Neural cell (in vitro differentiated cells): ENCODE measurements around the gene RBBP8NL. TPM values are rescaled to one million over a fixed set of nuclear protein-coding genes. Genes with fewer than 3 reads are reported as not detected.

Experiments used
- H2AFZ ChIP-seq: fragments of 200-600, 300-800 bp; sonication (generic), shearing (Covaris generic); 2 replicates; pipeline ENCODE4 v1.6.0; 2014; ENCODE audit warnings: low read depth, mild to moderate bottlenecking, antibody characterized with exemption, low read length, moderate library complexity
- H3F3A ChIP-seq: fragments of 200-600 bp; shearing (Covaris generic); 2 replicates; pipeline ENCODE4 v1.6.1; 2016; ENCODE audit warnings: mild to moderate bottlenecking, moderate library complexity, mixed read lengths, antibody characterized with exemption, low read length; ENCODE audit not compliant: insufficient read depth, poor library complexity, severe bottlenecking
- H3K27ac ChIP-seq: fragments of 200-600, 300-800 bp; sonication (generic), shearing (Covaris generic); 2 replicates; pipeline ENCODE4 v1.5.1; 2014; ENCODE audit warnings: mild to moderate bottlenecking, low read length, moderate library complexity
- H3K27me3 ChIP-seq: fragments of 300-800, 200-600 bp; sonication (generic), shearing (Covaris generic); 2 replicates; pipeline ENCODE4 v1.6.0; 2014; ENCODE audit warnings: mild to moderate bottlenecking, low read depth, low read length, moderate library complexity; ENCODE audit not compliant: insufficient read depth
- H3K36me3 ChIP-seq: fragments of 300-800, 200-600 bp; sonication (generic), shearing (Covaris generic); 2 replicates; pipeline ENCODE4 v1.5.1; 2014; ENCODE audit warnings: mild to moderate bottlenecking, antibody characterized with exemption, low read length, moderate library complexity; ENCODE audit not compliant: insufficient read depth
- H3K4me2 ChIP-seq: fragments of 300-800, 200-600 bp; sonication (generic), shearing (Covaris generic); 2 replicates; pipeline ENCODE4 v1.6.0; 2014; ENCODE audit warnings: mild to moderate bottlenecking, low read length
- H3K4me3 ChIP-seq: fragments of 300-800, 200-600 bp; sonication (generic), shearing (Covaris generic); 2 replicates; pipeline ENCODE4 v1.5.1; 2014; ENCODE audit warnings: mild to moderate bottlenecking, low read length, moderate library complexity
- H3K79me2 ChIP-seq: fragments of 200-600 bp; shearing (Covaris generic); replicated peaks from 2 replicates; pipeline ENCODE4 v1.6.0; 2014; ENCODE audit warnings: mild to moderate bottlenecking, low read length, moderate library complexity; ENCODE audit not compliant: insufficient read depth
- H3K9ac ChIP-seq: fragments of 300-800, 200-600 bp; sonication (generic), shearing (Covaris generic); 2 replicates; pipeline ENCODE4 v1.6.1; 2016; ENCODE audit warnings: mild to moderate bottlenecking, low read length, mixed read lengths
- H3K9me2 ChIP-seq: fragments of 200-600 bp; shearing (Covaris generic); 2 replicates; pipeline ENCODE4 v1.6.1; 2016; ENCODE audit warnings: mild to moderate bottlenecking, low read length, mixed read lengths; ENCODE audit not compliant: insufficient read depth
- H3K9me3 ChIP-seq: fragments of 200-600, 300-800 bp; sonication (generic), shearing (Covaris generic); 2 replicates; pipeline ENCODE4 v1.6.1; 2016; ENCODE audit warnings: mild to moderate bottlenecking, mixed run types, low read length, moderate library complexity, mixed read lengths
- H4K20me1 ChIP-seq: fragments of 200-600 bp; shearing (Covaris generic); 2 replicates; pipeline ENCODE4 v1.6.1; 2016; ENCODE audit warnings: mild to moderate bottlenecking, mixed run types; ENCODE audit not compliant: insufficient read depth
- CTCF ChIP-seq: fragments of 450-650 bp; IDR thresholded peaks from 2 replicates; pipeline ENCODE4 v1.5.1; 2014; ENCODE audit warnings: antibody characterized with exemption, mild to moderate bottlenecking, moderate library complexity; ENCODE audit not compliant: poor library complexity, severe bottlenecking
- EP300 ChIP-seq: fragments of 450-650 bp; conservative IDR thresholded peaks from 2 replicates; pipeline ENCODE4 v1.6.1; 2014; ENCODE audit warnings: antibody characterized with exemption, mild to moderate bottlenecking, moderate library complexity; ENCODE audit not compliant: poor library complexity, severe bottlenecking
- EZH2 ChIP-seq: fragments of 200-600, 300-800 bp; shearing (Covaris generic), sonication (generic); IDR thresholded peaks from 2 replicates; pipeline ENCODE4 v1.6.1; 2014; ENCODE audit warnings: antibody characterized with exemption, low read length, borderline replicate concordance, mild to moderate bottlenecking; ENCODE audit not compliant: insufficient read depth, poor library complexity, severe bottlenecking
- MXI1 ChIP-seq: fragments of 450-650 bp; conservative IDR thresholded peaks from 2 replicates; pipeline ENCODE4 v1.6.1; 2014; ENCODE audit warnings: antibody characterized with exemption, mild to moderate bottlenecking; ENCODE audit not compliant: poor library complexity, severe bottlenecking
- POLR2AphosphoS5 ChIP-seq: IDR thresholded peaks from 2 replicates; pipeline ENCODE4 v1.6.1; 2012
- RAD21 ChIP-seq: fragments of 450-650 bp; conservative IDR thresholded peaks from 2 replicates; pipeline ENCODE4 v1.6.1; 2014; ENCODE audit warnings: antibody characterized with exemption, mild to moderate bottlenecking, moderate library complexity
- REST ChIP-seq: IDR thresholded peaks from 2 replicates; pipeline ENCODE4 v1.6.1; 2012; ENCODE audit warnings: borderline replicate concordance
- SMC3 ChIP-seq: fragments of 450-650 bp; conservative IDR thresholded peaks from 2 replicates; pipeline ENCODE4 v1.6.1; 2014; ENCODE audit warnings: antibody characterized with exemption, mild to moderate bottlenecking, moderate library complexity; ENCODE audit not compliant: poor library complexity
- polyA plus RNA-seq: library from polyadenylated mRNA; depleted of rRNA; stranded (reverse); fragments of >200 nt; gene quantifications from 2 replicates; pipeline ENCODE4 v1.2.3, GENCODE V29; 2014

Gene RBBP8NL
- polyA plus RNA-seq, 1 donor from 2014 or later: not detected

- Histone ChIP-seq H3K9me2 (no peaks in the 10 kb centered on the region), H3K4me3 (no peak overlapping the region), H4K20me1 (no peaks in the 10 kb centered on the region), H3K9ac (no peak overlapping the region), H2AFZ (no peak overlapping the region), H3K36me3 (no peaks in the 10 kb centered on the region), H3K79me2 (no peaks in the 10 kb centered on the region), H3K27ac (no peak overlapping the region), H3K4me2 (no peak overlapping the region), H3K9me3 (no peaks in the 10 kb centered on the region), H3F3A (no peaks in the 10 kb centered on the region), H3K27me3 (peaks cover 71% of the 10 kb centered on the region)
- TF ChIP-seq MXI1: no peak
- no peak for TF ChIP-seq EZH2
- TF ChIP-seq EP300: no peak
- no peak for TF ChIP-seq REST
- no peak for TF ChIP-seq POLR2AphosphoS5
- TF ChIP-seq RAD21: no peak
Measured at GRCh38 chr20:62474604-62475026, 47.3 kb upstream of the RBBP8NL start.

- Histone ChIP-seq H3K4me3 (no peak overlapping the region), H3K79me2 (no peaks in the 10 kb centered on the region), H4K20me1 (no peaks in the 10 kb centered on the region), H3K27ac (no peak overlapping the region), H3K9me2 (no peaks in the 10 kb centered on the region), H3K9me3 (no peaks in the 10 kb centered on the region), H3F3A (no peaks in the 10 kb centered on the region), H2AFZ (no peak overlapping the region), H3K9ac (no peak overlapping the region), H3K4me2 (no peak overlapping the region), H3K36me3 (no peaks in the 10 kb centered on the region), H3K27me3 (peaks cover 64% of the 10 kb centered on the region)
- no peak for TF ChIP-seq MXI1
- TF ChIP-seq EZH2: peak; percentile 31
Measured at GRCh38 chr20:62473717-62474603, 46.6 kb upstream of the RBBP8NL start.

GRCh38 chr20:62472941-62473585, 45.7 kb upstream of the RBBP8NL start:
- Histone ChIP-seq H3K9me3 (no peaks in the 10 kb centered on the region), H4K20me1 (no peaks in the 10 kb centered on the region), H3K79me2 (no peaks in the 10 kb centered on the region), H3K4me3 (no peak overlapping the region), H3K27me3 (peaks cover 55% of the 10 kb centered on the region), H3K36me3 (no peaks in the 10 kb centered on the region), H3K27ac (no peak overlapping the region), H3K9me2 (no peaks in the 10 kb centered on the region), H3K4me2 (no peak overlapping the region), H3F3A (no peaks in the 10 kb centered on the region), H2AFZ (no peak overlapping the region), H3K9ac (no peak overlapping the region)
- TF ChIP-seq RAD21 (no peak), EZH2 (no peak), CTCF (no peak), SMC3 (no peak)
